Activated CD8-positive, alpha-beta memory T cell treated with anti-CD3 and anti-CD28 coated beads for 1 hour (primary cell): ENCODE results near the gene FNBP1L.
"Not testable (repeated sequence)": the region's sequence is repeated elsewhere in the genome, so short reads cannot be mapped to it uniquely, and the experiment has no call there.

Source experiments
- DNase-seq, 2 donors: peaks; one replicate each; pipeline ENCODE4 v3.0.0-alpha.2; 2020; ENCODE audit warnings: low read depth in 1 of 2; ENCODE audit errors: extremely low read depth in 1 of 2

Gene FNBP1L

DNA sequence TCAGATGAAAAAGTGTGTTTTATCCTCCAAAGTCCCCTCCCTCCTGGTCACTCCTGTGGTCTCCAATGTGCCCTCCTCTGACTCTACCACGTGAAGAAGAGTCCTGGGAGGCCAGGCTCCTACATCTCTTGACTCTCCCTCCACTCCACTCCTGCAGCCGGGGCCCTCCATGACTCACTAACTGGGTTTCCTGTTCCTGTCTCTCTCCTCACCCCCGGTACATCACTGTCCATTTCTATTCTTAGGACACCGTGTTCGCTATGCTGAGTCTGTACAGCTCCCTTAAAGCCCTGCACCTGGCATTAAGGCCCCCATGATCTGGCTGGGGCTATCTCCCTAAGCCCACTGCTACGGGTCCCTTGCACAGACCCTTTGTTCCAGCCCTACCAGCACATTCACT is 140.3 kb downstream of the FNBP1L start:
- DNase-seq = no peak

DNA sequence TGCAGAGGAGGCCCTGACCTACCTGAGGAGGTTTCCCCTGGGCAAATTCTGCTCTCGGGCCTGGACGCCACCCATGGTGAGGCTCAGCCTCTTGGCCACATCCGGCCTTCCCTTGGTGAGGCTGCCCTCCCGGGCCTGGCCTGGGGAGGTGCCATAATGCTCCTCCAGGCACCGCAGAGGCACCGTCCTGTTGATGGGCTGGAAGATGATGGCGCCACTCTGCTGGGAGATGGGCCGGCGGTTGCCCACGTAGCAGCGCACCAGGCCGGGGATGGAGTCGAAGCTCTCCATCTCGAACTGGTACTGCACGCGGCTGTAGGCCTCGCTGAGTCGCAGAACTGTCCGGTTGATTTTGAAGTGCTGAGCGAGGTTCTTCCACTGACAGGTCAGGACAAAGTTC is 141.0 kb downstream of the FNBP1L start:
- no peak for DNase-seq

DNA sequence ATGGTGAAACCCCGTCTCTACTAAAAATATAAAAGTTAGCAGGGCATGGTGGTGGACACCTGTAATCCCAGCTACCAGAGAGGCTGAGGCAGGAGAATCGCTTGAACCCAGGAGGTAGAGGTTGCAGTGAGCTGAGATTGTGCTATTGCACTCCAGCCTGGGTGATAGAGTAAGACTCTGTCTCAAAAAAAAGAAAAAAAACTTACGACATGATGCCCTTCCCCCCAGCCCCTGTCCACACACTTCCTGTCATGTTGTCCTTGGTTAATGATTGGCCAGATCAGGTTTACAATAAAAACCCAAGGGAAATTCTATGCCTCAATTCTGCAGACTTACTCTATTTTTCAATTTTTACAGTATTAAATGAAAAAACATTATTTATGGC is 143.4 kb downstream of the FNBP1L start:
- not testable (repeated sequence) for DNase-seq

DNA sequence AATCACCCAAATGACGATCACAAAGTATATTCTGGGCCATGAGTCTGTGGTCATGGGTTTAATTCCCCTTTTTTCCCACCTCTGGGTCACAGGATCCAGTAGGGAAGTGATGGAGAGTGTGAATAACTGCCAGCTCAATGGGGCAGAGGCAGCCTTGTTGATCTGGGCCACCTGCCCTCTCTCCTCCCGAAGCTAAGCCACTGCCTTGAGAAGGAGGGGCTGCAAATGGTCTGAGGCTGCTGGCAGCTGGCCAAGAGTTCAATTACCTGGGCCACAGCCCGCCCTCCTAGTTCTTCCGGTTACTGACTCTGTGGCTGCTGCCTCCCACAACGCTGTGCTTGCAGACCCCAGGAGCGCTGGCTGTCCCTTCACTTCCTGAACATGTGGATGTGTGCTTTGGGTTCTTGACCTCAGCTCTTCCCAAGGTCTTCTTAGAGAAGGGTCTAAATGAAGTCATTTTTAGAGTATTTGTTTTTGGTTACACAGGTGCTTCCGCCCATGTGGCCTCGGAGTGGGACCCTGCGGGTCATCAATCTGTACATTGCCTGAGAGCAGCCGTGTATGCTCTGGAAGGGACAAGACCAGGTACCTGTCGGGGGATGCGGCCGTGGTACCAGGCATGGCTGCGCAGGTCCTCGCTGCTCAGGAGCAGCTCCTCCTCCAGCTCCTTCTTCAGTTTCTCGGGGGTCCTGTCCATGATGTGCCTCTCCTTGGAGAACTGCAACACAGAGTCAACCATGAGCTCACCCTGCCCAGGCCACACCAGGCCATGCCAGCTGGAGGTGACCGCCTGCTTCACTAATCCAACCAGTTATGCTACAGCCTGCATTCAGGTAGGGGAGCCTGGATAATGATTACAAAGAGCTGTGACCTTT is 144.0 kb downstream of the FNBP1L start:
- no peak for DNase-seq

DNA sequence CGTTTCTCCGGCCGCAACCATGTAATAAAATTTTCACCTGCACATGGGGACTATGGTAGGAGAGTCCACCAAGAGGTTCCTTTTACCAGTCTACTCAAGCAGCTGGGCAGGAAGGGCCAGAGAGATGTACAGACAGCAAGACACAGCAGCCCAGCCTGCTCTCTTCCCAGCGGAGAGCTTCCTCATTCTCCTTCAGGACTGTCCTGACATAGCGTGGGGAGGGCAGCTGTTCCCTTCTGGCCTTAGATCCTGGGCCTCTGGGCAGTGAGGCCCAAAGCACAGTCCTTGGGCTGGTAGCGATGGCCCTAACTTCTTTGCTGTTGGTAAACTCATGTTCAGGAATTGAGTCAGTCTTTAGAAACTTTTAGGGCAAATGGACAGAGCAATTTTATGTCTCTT is 144.6 kb downstream of the FNBP1L start:
- no peak for DNase-seq

DNA sequence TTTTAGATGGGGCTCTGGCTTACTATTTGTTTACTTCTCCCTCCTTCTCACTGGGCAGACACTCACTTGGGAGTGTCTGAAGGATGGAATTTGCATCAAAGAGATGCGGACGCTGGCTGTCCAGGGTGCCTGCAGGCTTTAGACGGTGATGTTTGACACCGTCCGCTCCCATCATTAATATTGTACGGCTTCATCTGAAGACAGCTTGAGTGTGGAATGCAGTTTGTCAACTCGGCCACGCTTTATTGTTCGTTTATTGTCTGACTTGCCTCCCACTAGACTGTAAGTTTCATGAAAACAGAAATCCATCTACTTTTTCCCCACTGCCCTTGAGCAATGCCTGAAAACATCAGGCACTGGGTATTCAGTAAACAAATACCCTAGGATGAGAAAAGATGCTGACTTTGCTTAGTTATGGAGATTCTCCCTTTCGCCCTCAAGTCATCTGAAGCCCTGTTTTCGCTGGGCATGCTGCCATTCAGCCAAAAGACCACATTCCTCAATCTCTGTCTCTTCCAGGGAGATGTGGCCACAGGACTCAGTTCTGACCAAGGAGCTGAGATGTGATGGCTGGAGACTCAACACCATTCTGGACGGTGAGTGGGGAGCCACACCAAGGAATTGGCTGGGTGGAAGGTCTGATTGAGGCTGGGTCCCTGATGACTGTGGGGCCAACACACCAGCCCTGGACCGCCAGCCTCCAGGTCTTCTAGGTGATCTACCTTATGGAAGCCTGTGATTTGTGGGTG is 146.1 kb downstream of the FNBP1L start:
- no peak for DNase-seq

DNA sequence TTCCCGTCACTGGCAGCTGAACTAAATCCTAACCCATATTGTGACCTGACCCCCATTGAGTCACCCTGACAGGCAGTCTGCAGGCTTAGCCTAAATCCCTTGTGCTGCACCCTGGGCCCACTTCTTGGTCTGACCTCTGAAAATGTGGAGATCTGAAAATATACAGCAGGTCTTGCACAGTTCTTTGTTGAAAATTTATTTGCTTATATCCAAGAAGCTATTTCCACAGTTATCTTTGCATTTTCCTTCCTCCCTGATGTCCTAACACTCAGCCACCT is 146.6 kb downstream of the FNBP1L start:
- DNase-seq = no peak

DNA sequence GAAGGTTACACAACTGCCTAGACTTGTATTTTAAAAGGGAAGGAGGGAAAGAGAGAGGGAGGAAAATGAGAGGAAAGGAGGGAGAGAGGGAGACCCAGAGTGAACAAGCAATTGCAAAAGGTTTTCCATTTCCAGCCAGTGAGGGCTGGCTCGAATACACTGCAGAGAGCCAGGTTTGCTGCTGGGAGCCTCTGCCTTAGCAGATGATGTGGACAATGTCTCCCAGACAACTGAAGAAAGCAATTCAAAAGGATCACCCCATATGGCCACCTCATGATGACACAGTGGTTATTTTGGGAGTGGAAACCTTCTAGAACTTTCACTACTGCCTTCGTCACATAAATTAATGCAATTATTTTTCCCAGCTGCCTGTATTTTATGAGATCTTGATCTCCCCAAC is 147.3 kb downstream of the FNBP1L start:
- DNase-seq = no peak

DNA sequence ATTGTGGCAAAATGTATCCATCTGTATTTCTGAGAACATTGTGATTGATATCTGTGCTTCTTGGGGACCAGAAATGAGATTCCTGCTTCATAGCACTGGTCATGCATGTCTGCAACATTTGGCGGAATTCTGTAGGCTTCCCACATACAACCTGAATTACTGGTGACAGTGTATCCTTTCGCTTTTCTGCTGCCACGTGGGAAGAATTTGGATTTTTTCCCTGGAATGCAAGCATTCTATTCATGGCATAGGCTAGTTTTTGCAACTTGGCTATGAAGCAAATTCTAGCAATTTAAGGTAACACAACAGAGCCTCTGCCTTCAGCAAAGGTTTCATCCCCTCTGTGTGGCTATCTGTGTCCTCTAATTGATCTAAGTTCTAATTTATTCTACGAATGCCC is 147.8 kb downstream of the FNBP1L start:
- DNase-seq = no peak

DNA sequence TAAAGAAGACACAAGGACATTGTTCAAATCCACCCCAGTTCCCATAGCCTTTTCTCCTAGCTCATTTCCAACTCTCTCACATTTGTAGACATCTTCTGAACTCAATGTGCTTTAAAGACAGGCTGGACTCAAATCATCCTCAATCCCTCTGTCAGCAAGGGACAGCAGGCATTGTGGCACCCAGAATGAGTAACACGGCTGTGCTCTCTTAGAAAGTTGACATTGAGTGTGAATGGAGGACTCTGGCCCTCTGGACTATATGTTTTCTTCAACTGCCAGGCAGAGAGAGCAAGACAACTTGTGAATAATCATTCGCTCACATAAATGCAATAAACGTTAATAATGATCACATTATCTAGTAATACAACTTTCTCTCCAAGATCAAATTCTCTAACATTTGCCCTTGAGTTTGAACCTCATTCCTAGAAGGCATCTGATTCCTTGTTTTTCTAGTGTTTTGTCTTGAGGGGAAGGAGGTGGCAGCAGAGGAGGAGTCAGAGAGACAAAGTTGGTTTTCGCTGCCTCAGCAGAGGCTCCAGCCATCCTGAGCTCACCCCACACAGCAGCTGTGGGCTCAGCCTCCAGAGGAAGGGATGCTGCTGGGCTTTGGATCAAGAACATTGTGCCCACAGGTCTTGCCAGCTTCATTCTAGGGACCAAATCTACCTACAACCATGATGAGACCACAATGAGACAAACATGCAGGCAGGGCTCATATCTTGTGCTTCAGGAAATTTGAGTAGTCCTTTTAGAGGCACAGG is 148.6 kb downstream of the FNBP1L start:
- DNase-seq = no peak

DNA sequence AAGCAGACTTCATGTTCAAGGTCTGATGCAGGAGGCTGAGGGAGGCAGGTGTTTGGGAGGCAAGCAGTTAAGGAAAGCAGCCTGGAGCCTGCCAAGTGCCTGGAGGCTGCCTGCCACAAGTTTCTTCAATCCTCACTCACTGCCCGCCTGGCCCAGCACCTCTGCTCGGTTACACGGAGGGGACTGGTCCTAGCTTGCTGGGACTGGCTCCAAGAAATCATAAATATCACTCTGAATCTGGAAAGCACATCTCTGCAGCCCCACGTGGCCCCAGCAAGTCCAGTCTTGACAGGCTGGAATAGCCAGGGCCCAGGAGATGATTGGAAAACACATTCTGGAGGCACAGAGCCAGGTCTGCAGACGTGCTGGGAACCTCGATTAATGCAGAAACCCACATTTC is 149.8 kb downstream of the FNBP1L start:
- DNase-seq = no peak

DNA sequence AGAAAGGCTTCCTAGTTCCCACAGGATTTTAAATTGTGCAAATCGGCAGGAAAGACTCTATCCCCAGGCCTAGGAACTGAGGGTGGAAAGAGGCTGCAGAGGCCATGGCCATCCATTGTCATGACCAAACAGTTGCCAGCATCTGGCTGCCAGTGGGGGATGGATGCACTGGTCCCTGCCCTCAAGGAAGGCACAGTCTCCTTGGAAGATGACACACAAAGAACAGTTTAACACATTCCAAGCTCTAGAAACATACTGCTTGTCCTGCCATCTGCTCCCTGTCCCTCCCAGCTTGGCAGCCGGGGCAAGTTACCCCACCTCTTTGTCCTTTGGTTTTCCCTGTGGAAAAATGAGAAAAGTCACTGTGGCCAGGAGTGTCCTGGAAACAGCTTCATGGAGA is 150.5 kb downstream of the FNBP1L start:
- no peak for DNase-seq

DNA sequence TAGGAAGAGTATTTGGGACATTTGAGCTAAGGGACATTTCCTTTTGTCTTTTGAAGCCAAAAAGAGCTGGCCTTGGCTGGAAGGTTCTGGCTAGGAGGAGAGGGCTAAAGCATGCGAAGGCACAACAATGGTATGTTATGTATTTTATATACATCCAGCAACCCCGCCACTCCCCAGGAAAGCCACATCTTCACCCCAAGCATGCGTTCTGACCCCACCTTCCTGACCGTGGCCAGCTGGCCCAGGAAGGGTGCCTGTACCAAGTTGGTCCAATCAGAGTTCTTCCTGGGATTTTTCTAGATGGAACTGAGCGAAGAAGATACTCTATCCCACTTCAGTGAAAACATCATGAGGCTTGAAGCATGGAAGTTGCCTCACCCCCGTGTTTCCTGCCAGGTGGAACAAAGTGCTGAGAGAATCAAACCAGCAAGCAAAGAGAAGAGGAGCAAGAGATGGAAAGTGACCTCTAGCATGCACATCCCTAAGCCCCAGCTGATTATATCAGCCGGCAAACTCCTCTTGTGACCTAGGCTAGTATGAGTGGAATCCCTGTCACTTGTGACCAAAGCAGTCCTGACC is 151.0 kb downstream of the FNBP1L start:
- no peak for DNase-seq

DNA sequence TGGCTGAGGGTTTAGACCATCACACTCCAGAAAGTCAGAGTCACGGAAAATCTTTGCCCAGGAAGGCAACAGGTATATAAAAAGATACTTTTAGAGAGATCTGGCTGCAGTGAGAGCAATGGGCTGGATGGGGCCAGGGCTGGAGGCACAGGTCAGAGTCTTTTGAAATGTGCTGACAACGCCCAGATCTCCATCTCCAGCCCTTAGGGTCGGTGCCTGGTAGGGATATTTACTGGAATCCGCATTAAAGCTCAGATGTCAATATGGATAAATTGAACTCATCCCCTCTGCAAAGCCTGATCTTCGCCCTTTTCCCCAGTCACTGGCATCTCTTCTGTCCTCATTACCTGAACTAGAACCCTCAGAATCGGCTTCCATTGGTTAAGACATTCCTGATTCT is 151.6 kb downstream of the FNBP1L start:
- no peak for DNase-seq

DNA sequence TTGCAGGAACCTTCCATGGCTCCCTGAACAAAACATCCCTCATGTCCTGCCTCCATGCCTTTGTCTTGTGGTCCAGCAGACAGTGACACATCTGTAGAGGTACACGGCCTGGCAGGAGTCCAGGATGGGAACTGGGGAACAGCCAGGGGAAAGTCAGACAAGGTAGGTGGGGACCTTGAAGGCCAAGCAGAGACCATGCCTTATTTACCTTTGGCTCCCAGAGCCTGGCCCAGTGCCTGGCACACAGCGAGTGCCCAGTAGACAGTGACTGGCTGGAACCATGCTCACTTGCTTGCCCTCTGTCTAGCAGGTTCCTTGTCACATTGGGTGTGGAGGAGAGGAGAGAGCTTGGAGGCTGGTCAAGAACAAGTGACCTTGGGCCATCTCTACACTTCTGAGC is 152.7 kb downstream of the FNBP1L start:
- DNase-seq = no peak

DNA sequence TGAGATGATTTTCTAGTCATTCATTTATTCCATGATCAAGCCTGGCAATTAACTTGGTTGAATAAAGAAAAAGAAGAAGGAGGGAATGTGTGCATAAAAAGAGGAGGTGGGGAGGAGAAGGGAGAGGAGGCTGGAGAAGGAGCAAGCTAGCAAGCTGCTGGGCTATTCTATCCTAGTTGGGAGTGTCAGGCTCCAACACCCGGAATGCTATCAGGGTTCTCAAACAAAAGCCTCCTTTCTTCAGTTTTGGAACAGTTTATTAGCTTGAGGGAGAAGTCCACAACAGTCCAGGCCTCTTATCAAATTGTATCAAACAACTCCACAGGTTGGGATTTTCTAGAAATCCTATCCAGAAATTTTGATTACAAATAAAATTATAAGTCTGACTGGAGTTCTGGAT is 153.8 kb downstream of the FNBP1L start:
- no peak for DNase-seq

DNA sequence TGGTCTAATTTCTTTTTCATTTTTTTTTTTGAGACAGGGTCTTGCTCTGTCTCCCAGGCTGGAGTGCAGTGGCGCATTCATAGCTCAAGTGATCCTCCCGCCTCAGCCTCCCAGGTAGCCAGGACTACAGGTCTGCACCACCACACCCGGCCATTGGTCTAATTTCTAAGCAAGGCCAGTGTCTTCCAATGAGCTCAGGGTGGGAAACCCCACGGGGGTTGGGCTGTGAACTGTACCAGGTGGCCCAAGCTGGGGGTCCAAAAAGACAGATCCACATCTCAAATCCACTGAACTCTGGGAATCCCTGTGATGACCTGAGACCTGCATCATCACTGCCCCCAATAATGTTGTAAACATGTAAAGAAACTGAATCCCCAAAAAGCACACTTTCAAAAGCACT is 154.2 kb downstream of the FNBP1L start:
- no peak for DNase-seq

DNA sequence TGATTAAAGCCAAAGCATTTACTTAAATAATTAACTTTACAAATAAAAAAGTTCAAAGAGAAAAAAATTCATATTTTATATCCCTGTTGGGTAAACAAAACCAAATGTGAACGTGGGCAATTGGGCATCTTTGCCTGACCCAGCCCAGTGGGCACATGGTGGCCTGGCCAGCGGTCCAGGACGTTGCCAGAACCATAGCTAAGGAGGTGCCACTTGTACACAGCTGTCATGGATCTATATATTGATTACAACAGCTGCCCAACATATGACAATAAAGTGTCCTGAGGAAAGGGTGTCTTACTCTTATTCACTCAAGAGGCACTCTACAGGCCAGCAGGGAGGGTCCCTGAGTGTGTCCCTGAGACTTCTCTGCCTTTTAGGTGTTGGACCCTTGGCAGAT is 155.2 kb downstream of the FNBP1L start:
- no peak for DNase-seq

DNA sequence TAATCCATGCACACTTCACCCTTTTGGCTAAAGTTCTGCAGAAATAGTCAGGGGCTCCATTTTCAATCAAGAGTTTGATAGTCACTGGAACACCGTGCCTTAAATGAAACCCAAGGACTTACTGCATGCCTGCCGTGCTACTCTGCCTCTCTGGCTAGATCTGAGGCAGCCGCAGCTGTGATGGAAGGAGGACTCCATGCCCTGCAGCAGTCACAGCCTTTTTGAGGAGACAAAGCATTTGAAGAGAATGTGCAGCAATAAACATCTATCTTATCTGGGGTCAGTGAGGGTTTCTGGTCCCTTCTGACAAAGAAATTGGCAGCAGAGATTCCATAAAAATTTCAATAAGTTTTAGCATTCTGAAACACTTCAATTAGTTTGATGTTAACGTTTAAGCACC is 155.7 kb downstream of the FNBP1L start:
- no peak for DNase-seq
